GM12891 (cell line): ENCODE data around the gene KLHL30.

Experiments
- POLR2A ChIP-seq: IDR thresholded peaks from 2 replicates; pipeline ENCODE4 v1.6.1; 2011; ENCODE audit warnings: low read depth, low read length, control low read depth
- POLR2AphosphoS5 ChIP-seq: IDR thresholded peaks from 2 replicates; pipeline ENCODE4 v1.6.1; 2011; ENCODE audit warnings: low read depth, low read length, control low read depth
- SPI1 ChIP-seq: IDR thresholded peaks from 2 replicates; pipeline ENCODE4 v1.6.1; 2011; ENCODE audit warnings: low read depth, low read length, control low read depth

DNA sequence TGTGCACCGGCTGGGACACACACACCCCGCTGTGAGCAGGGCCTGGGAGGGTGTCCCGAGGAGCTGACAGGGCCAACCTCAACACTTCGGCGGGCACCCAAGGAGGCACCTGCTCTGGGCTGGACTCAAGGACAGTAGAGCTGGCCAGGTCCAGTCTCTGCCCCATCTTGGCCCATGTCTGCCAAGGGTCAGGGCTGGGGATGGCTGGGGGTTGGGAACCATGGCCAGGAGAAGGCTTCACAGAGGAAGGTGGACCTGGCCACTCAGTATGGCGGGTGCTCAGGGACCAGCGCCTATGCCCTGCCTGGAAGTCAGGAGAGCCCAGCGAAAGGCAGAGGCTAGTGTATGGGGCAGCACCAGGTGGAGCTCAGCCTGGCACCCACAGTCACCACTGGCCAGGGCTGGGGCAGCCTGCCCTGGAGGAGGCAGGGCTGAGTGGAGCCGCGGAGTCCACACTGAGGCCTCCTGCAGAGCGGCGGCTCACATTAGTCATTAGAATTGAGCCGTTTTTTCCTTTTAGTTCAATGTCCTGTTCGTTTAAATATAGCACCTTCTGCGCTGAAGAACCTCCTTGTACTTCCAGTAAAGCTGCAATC is 24.5 kb downstream of the KLHL30 start:
- TF ChIP-seq POLR2A (no peak), POLR2AphosphoS5 (no peak), SPI1 (no peak)
